ENCODE measurements around the gene LCMT1.
"Not testable (repeated sequence)": the region's sequence is repeated elsewhere in the genome, so short reads cannot be mapped to it uniquely, and the experiment has no call there.

DNA sequence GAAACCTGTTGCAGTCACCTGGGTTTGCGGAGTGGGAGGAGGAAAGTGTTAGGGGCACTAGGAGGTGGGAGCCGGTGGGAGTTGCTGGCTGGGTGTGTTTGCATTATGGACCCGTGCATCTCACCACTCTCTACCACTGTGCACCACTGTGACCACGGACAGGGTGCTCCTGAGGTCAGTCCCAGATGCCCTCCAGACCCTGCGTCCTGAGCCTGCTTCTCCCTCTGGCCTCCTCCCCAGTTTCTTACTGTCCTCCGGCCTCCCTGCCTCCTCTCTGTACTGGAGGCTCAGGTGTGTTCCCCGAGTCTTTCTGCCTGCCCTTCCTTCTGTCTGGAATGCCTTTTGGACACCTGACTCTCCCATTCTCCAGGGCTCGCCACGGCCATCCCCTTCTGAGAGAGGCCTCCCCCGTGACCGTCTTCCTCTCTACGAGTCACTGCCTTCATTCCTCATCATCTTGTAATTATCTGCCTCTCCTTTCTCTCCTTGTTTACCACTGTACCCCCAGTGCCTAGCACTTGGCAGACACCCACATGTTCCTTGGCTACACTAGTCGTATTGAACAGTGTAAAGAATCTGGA, 14.6 kb downstream of the LCMT1 start:
- not testable (repeated sequence) for TF ChIP-seq POLR2A, POLR2AphosphoS5 (IDR thresholded peaks at IDR 0.05)
- TF ChIP-seq, protein P1, sequence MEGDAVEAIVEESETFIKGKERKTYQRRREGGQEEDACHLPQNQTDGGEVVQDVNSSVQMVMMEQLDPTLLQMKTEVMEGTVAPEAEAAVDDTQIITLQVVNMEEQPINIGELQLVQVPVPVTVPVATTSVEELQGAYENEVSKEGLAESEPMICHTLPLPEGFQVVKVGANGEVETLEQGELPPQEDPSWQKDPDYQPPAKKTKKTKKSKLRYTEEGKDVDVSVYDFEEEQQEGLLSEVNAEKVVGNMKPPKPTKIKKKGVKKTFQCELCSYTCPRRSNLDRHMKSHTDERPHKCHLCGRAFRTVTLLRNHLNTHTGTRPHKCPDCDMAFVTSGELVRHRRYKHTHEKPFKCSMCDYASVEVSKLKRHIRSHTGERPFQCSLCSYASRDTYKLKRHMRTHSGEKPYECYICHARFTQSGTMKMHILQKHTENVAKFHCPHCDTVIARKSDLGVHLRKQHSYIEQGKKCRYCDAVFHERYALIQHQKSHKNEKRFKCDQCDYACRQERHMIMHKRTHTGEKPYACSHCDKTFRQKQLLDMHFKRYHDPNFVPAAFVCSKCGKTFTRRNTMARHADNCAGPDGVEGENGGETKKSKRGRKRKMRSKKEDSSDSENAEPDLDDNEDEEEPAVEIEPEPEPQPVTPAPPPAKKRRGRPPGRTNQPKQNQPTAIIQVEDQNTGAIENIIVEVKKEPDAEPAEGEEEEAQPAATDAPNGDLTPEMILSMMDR (IDR thresholded peaks at IDR 0.05) = not testable (repeated sequence)

Measured in breast epithelium (tissue), 3 donors.